Astrocyte (in vitro differentiated cells and primary cell): ENCODE results near the gene ALOX5. TPM values are rescaled to one million over a fixed set of nuclear protein-coding genes. Genes with fewer than 3 reads are reported as not detected.

ENCODE experiments used
- DNase-seq: peaks from one replicate; pipeline ENCODE4 v3.0.0-alpha.2; 2010; ENCODE audit warnings: low read depth
- FAIRE-seq: peaks from 2 replicates; lab custom pipeline; 2011; peaks lifted over from hg19 to GRCh38; lab: Jason Lieb, UNC
- H2AFZ ChIP-seq: 2 replicates; pipeline ENCODE4 v1.6.0; 2012; ENCODE audit warnings: low read depth, low read length, inconsistent platforms
- H3K27ac ChIP-seq: 2 replicates; pipeline ENCODE4 v1.5.1; 2011; ENCODE audit warnings: low read depth, low read length, inconsistent platforms
- H3K27me3 ChIP-seq: 2 replicates; pipeline ENCODE4 v1.6.0; 2011; ENCODE audit warnings: low read length, inconsistent platforms; ENCODE audit not compliant: insufficient read depth
- H3K36me3 ChIP-seq: 2 replicates; pipeline ENCODE4 v1.5.1; 2011; ENCODE audit warnings: low read length, inconsistent platforms; ENCODE audit not compliant: insufficient read depth
- H3K4me1 ChIP-seq: 2 replicates; pipeline ENCODE4 v1.5.1; 2011; ENCODE audit warnings: low read length, inconsistent platforms; ENCODE audit not compliant: insufficient read depth
- H3K4me2 ChIP-seq: 2 replicates; pipeline ENCODE4 v1.6.0; 2012; ENCODE audit warnings: low read length, inconsistent platforms
- H3K4me3 ChIP-seq: 2 replicates; pipeline ENCODE4 v1.5.1; 2011; ENCODE audit warnings: low read depth, mild to moderate bottlenecking, low read length, inconsistent platforms; ENCODE audit not compliant: insufficient read depth
- H3K79me2 ChIP-seq: 2 replicates; pipeline ENCODE4 v1.6.0; 2012; ENCODE audit warnings: mild to moderate bottlenecking, low read length, inconsistent platforms; ENCODE audit not compliant: insufficient read depth
- H3K9ac ChIP-seq: 2 replicates; pipeline ENCODE4 v1.6.0; 2012; ENCODE audit warnings: mild to moderate bottlenecking, low read length, inconsistent platforms
- H3K9me3 ChIP-seq: 2 replicates; pipeline ENCODE4 v1.5.1; 2012; ENCODE audit warnings: low read depth, mild to moderate bottlenecking, low read length, inconsistent platforms; ENCODE audit not compliant: insufficient read depth
- H4K20me1 ChIP-seq: 2 replicates; pipeline ENCODE4 v1.6.0; 2012; ENCODE audit warnings: low read length, inconsistent platforms; ENCODE audit not compliant: insufficient read depth
- H3K27ac Mint-ChIP-seq: one replicate; pipeline ENCODE4 v1.8.0; 2021; ENCODE audit warnings: mild to moderate bottlenecking, mixed read lengths; ENCODE audit not compliant: unreplicated experiment
- H3K27me3 Mint-ChIP-seq: one replicate; pipeline ENCODE4 v1.8.0; 2021; ENCODE audit warnings: low read depth, mixed read lengths; ENCODE audit not compliant: unreplicated experiment
- H3K36me3 Mint-ChIP-seq: one replicate; pipeline ENCODE4 v1.8.0; 2021; ENCODE audit warnings: low read depth, mixed read lengths; ENCODE audit not compliant: unreplicated experiment
- H3K4me1 Mint-ChIP-seq: one replicate; pipeline ENCODE4 v1.8.0; 2021; ENCODE audit warnings: low read depth, mixed read lengths; ENCODE audit not compliant: unreplicated experiment
- H3K4me3 Mint-ChIP-seq: one replicate; pipeline ENCODE4 v1.8.0; 2021; ENCODE audit warnings: mild to moderate bottlenecking, moderate library complexity, mixed read lengths; ENCODE audit not compliant: unreplicated experiment
- H3K9me3 Mint-ChIP-seq: one replicate; pipeline ENCODE4 v1.8.0; 2021; ENCODE audit warnings: mild to moderate bottlenecking, mixed read lengths; ENCODE audit not compliant: unreplicated experiment
- EZH2 ChIP-seq: IDR thresholded peaks from 2 replicates; pipeline ENCODE4 v1.6.1; 2012; ENCODE audit warnings: mild to moderate bottlenecking, low read length, inconsistent platforms; ENCODE audit not compliant: insufficient read depth
- total RNA-seq: library from RNA; stranded (reverse); gene quantifications from 2 replicates; pipeline ENCODE4 v1.2.1, GENCODE V29; 2021
- TF ChIP-seq, protein P1 (sequence below): IDR thresholded peaks from 2 replicates; pipeline ENCODE4 v1.5.1; 2011; ENCODE audit warnings: low read depth, mild to moderate bottlenecking, inconsistent platforms, low read length, moderate library complexity; ENCODE audit not compliant: insufficient read depth

Gene ALOX5
- total RNA-seq, 1 donor from 2014 or later = 1.0 TPM

DNA sequence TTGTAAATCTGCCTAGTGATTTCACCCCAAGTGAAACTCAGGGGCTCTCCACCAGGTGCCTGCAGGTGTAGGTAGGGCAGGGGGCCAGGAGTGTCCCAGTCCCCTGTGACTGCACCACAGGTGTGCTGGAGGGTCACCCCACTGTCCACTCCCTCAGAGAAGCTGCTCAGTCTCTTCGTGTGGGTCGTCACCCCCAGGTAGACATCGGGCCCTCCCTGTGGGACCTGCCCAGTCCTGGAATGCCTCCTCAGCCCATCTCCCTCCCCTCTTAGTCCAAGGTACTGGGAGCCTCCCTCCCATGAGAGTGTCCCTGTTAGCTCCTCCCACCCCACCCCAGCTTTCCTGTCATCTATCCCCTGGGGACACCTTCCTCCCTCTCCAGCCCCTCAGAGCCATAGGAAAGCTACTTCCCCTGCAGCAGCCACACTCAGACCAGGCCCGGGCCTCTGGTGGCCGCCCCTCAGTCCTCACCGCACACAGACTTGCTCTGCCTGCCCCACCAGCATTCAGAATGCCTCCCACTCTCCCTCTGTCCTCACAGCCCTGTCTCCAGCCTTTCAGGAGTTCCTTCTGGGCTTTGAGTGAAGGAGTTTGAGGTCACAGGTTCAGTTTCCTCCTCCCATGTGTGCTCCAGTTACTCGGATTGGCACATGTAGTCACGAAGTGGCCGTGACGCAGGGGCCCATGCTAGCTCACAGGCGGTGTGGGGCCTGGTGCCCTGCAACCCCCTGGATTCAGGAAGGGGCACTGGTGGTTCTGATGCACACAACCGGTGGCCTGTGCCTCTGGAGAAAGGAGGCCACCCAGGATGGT is 5.1 kb downstream of the ALOX5 start:
- H3K36me3 ChIP-seq = no peaks in the 10 kb centered on the region
- FAIRE-seq (no peak), DNase-seq (no peak)
- no peak overlapping the region for H2AFZ ChIP-seq
- no peaks in the 10 kb centered on the region for H3K79me2 ChIP-seq
- no peaks in the 10 kb centered on the region for H3K4me1 ChIP-seq
- H3K27ac ChIP-seq = no peak overlapping the region
- TF ChIP-seq, protein P1, sequence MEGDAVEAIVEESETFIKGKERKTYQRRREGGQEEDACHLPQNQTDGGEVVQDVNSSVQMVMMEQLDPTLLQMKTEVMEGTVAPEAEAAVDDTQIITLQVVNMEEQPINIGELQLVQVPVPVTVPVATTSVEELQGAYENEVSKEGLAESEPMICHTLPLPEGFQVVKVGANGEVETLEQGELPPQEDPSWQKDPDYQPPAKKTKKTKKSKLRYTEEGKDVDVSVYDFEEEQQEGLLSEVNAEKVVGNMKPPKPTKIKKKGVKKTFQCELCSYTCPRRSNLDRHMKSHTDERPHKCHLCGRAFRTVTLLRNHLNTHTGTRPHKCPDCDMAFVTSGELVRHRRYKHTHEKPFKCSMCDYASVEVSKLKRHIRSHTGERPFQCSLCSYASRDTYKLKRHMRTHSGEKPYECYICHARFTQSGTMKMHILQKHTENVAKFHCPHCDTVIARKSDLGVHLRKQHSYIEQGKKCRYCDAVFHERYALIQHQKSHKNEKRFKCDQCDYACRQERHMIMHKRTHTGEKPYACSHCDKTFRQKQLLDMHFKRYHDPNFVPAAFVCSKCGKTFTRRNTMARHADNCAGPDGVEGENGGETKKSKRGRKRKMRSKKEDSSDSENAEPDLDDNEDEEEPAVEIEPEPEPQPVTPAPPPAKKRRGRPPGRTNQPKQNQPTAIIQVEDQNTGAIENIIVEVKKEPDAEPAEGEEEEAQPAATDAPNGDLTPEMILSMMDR = no peak
- no peak overlapping the region for H3K4me3 ChIP-seq
- H3K9ac ChIP-seq = no peak overlapping the region
- no peaks in the 10 kb centered on the region for H3K9me3 ChIP-seq
- no peaks in the 10 kb centered on the region for H3K36me3 Mint-ChIP-seq
- H3K4me1 Mint-ChIP-seq = no peaks in the 10 kb centered on the region
- no peak overlapping the region for H3K4me2 ChIP-seq
- no peak overlapping the region for H3K27ac Mint-ChIP-seq
- no peaks in the 10 kb centered on the region for H4K20me1 ChIP-seq
- H3K4me3 Mint-ChIP-seq = no peak overlapping the region
- peaks cover 22% of the 10 kb centered on the region for H3K27me3 ChIP-seq
- H3K9me3 Mint-ChIP-seq = no peaks in the 10 kb centered on the region
- peaks cover 44% of the 10 kb centered on the region for H3K27me3 Mint-ChIP-seq

DNA sequence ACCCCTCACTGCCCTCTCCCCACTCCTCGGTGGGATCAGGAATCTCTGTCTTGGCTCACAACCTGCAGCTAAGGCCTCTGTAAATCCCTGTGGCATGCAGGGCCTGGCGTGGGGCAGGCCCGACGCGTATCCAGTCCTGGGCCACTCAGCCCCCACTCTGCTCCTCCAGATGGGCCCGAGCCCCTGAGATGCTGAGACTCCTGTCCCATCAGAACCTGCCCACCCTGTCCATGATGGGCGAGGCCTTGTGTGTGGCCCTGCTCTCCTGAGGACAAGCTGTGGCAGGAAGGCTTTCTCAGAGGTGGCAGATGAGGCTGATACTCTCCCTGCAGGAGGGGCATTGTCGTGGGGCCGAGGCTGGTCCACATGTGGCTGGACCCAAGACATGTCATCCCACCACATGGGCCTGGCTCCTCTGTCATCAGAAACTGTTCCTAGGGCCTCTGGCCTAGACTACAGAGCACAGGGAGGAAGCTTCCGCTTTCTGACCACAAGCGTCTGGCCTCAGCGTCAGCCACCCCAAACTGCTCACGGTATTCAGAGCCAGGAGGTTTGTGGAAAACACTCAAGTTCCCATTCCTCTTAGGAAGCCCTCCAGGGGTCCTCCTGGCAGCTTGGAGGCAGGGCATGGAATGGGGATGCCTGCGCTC is 6.0 kb downstream of the ALOX5 start:
- TF ChIP-seq, protein P1 = no peak
- H3K9me3 ChIP-seq = no peaks in the 10 kb centered on the region
- DNase-seq = no peak
- no peaks in the 10 kb centered on the region for H3K36me3 ChIP-seq
- H3K27ac ChIP-seq = no peak overlapping the region
- Mint-ChIP-seq H3K27ac (no peak overlapping the region), H3K36me3 (no peaks in the 10 kb centered on the region), H3K27me3 (peaks cover 41% of the 10 kb centered on the region), H3K4me3 (no peak overlapping the region), H3K4me1 (no peaks in the 10 kb centered on the region), H3K9me3 (no peaks in the 10 kb centered on the region)
- peaks cover 15% of the 10 kb centered on the region for H3K27me3 ChIP-seq
- H3K4me3 ChIP-seq = no peak overlapping the region
- FAIRE-seq = no peak
- H2AFZ ChIP-seq = no peak overlapping the region
- no peak overlapping the region for H3K4me2 ChIP-seq
- H3K4me1 ChIP-seq = no peaks in the 10 kb centered on the region
- H3K79me2 ChIP-seq = no peaks in the 10 kb centered on the region
- no peak overlapping the region for H3K9ac ChIP-seq
- H4K20me1 ChIP-seq = no peaks in the 10 kb centered on the region

DNA sequence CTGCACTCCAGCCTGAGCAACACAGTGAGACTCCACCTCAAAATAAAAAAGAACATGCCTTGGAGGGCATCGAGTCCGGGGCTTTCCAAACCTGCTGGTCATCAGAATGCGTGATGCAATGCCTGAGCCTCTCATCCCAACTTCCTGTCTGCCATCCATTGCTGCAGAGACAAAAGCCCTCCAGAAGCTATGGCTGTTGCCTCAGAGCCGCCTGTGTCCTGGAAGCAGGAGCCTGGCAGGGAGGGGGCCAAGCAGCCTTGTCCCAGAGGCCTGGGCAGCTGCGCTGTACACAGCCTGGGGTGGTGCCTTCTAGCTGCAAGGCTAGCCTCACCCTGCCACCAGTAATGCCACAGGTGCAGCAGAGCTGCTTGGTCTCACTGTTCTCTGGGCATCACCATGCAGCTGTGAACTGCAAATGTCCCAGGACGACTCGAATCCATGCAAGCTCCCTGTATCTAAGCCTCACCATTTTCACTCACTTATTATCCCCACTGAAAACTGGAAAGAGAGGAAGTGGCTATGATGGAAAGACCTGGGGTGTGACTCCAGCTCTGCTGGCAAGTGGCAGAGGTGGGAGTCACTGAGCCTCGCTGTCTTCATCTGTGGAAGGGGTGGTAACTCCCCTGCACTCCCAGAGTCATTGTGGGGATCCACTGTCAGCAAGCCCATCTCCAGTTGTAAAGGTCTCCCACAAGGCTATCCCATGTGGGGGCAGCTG is 7.0 kb downstream of the ALOX5 start:
- Mint-ChIP-seq H3K36me3 (no peaks in the 10 kb centered on the region), H3K27ac (no peak overlapping the region), H3K4me3 (no peak overlapping the region), H3K27me3 (peaks cover 32% of the 10 kb centered on the region), H3K4me1 (no peaks in the 10 kb centered on the region), H3K9me3 (no peaks in the 10 kb centered on the region)
- H3K4me1 ChIP-seq = no peaks in the 10 kb centered on the region
- FAIRE-seq (no peak), DNase-seq (no peak)
- no peak overlapping the region for H3K4me3 ChIP-seq
- no peak overlapping the region for H3K4me2 ChIP-seq
- no peaks in the 10 kb centered on the region for H4K20me1 ChIP-seq
- no peaks in the 10 kb centered on the region for H3K79me2 ChIP-seq
- no peak for TF ChIP-seq EZH2
- TF ChIP-seq, protein P1 = no peak
- no peaks in the 10 kb centered on the region for H3K36me3 ChIP-seq
- H3K27ac ChIP-seq = no peak overlapping the region
- H2AFZ ChIP-seq = no peak overlapping the region
- H3K9ac ChIP-seq = no peak overlapping the region
- H3K9me3 ChIP-seq = no peaks in the 10 kb centered on the region
- peaks cover 5% of the 10 kb centered on the region for H3K27me3 ChIP-seq
